ENCODE results near the gene ZNF646.

Gene ZNF646

GRCh38 chr16:31073970-31074813, at the start of gene ZNF646, which contains the start of gene ZNF668:
Gene ZNF646 (plus strand): TSS chr16:31074422. CDS start chr16:31076325, 1,903 bp downstream.
Gene ZNF668 (minus strand): TSS chr16:31074240. CDS start chr16:31064459, 9,781 bp downstream.
- DNase-seq: peak; percentile 100

GRCh38 chr16:31025339-31025738, 48.9 kb upstream of the ZNF646 start:
- no peak for DNase-seq

GRCh38 chr16:31029272-31029671, 45.0 kb upstream of the ZNF646 start:
- no peak for DNase-seq

- DNase-seq: no peak
These were observed 42.9 kb upstream of the ZNF646 start for GRCh38 chr16:31031276-31031675.

- peak; percentile 97 for DNase-seq
These were observed 41.2 kb upstream of the ZNF646 start, which contains the start of gene STX4 for GRCh38 chr16:31032736-31033708. Gene STX4 (plus strand): TSS chr16:31033558. CDS start chr16:31033806, 248 bp downstream.

GRCh38 chr16:31033709-31034492, 40.3 kb upstream of the ZNF646 start:
- DNase-seq: peak; percentile 80

GRCh38 chr16:31036691-31037090, 37.5 kb upstream of the ZNF646 start:
- no peak for DNase-seq

- no peak for DNase-seq
These were observed 35.2 kb upstream of the ZNF646 start for GRCh38 chr16:31038993-31039392.

- no peak for DNase-seq
These were observed 31.4 kb upstream of the ZNF646 start for GRCh38 chr16:31042866-31043265.

GRCh38 chr16:31043352-31043751, 30.9 kb upstream of the ZNF646 start:
- no peak for DNase-seq

- no peak for DNase-seq
These were observed 30.2 kb upstream of the ZNF646 start for GRCh38 chr16:31043898-31044481.

- DNase-seq: no peak
These were observed 23.8 kb upstream of the ZNF646 start for GRCh38 chr16:31050280-31051030.

- DNase-seq: no peak
These were observed 22.1 kb upstream of the ZNF646 start for GRCh38 chr16:31052114-31052513.

- no peak for DNase-seq
These were observed 18.6 kb upstream of the ZNF646 start for GRCh38 chr16:31055613-31056012.

GRCh38 chr16:31061126-31061812, 13.0 kb upstream of the ZNF646 start:
- no peak for DNase-seq

GRCh38 chr16:31061813-31062440, 12.3 kb upstream of the ZNF646 start:
- DNase-seq: no peak

- DNase-seq: no peak
These were observed 10.8 kb upstream of the ZNF646 start for GRCh38 chr16:31063495-31063842.

- DNase-seq: no peak
These were observed 10.2 kb upstream of the ZNF646 start for GRCh38 chr16:31063843-31064611.

- DNase-seq: no peak
These were observed 9.2 kb upstream of the ZNF646 start for GRCh38 chr16:31064882-31065461.
